ENCODE data around the gene SIM1. TPM values are rescaled to one million over a fixed set of nuclear protein-coding genes. Genes with fewer than 3 reads are reported as not detected.

SIM1 gene
- total RNA-seq, 4 donors from 2014 or later, result not detected

- H3K27me3 ChIP-seq, result no peaks in the 10 kb centered on the region
- ATAC-seq, result no peak
- TF ChIP-seq POLR2AphosphoS5 (IDR thresholded peaks at IDR 0.05) (no peak), POLR2A (IDR thresholded peaks at IDR 0.05) (no peak), EP300 (IDR thresholded peaks at IDR 0.05) (no peak)
- TF ChIP-seq, protein P1, sequence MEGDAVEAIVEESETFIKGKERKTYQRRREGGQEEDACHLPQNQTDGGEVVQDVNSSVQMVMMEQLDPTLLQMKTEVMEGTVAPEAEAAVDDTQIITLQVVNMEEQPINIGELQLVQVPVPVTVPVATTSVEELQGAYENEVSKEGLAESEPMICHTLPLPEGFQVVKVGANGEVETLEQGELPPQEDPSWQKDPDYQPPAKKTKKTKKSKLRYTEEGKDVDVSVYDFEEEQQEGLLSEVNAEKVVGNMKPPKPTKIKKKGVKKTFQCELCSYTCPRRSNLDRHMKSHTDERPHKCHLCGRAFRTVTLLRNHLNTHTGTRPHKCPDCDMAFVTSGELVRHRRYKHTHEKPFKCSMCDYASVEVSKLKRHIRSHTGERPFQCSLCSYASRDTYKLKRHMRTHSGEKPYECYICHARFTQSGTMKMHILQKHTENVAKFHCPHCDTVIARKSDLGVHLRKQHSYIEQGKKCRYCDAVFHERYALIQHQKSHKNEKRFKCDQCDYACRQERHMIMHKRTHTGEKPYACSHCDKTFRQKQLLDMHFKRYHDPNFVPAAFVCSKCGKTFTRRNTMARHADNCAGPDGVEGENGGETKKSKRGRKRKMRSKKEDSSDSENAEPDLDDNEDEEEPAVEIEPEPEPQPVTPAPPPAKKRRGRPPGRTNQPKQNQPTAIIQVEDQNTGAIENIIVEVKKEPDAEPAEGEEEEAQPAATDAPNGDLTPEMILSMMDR (IDR thresholded peaks at IDR 0.05), result no peak
- no peak overlapping the region for H3K27ac ChIP-seq
- no peaks in the 10 kb centered on the region for H3K4me1 ChIP-seq
- no peaks in the 10 kb centered on the region for H3K9me3 ChIP-seq
- no peak overlapping the region for H3K4me3 ChIP-seq
- 73 to 86% methylated on average over 3 of the region's 3 CpGs for WGBS, 2 donors (ENCODE audit: low coverage in 1 of 2)
- H3K36me3 ChIP-seq, result no peaks in the 10 kb centered on the region
Measured at GRCh38 chr6:100382031-100382430, 82.7 kb downstream of the SIM1 start.

GRCh38 chr6:100381111-100381510, 83.6 kb downstream of the SIM1 start:
- Histone ChIP-seq H3K4me3 (no peak overlapping the region), H3K9me3 (no peaks in the 10 kb centered on the region), H3K27me3 (no peaks in the 10 kb centered on the region), H3K4me1 (no peaks in the 10 kb centered on the region), H3K36me3 (no peaks in the 10 kb centered on the region), H3K27ac (no peak overlapping the region)
- 49 to 61% methylated on average over 6 of the region's 6 CpGs for WGBS, 2 donors (ENCODE audit: low coverage in 1 of 2)
- ATAC-seq, result no peak
- TF ChIP-seq POLR2AphosphoS5 (IDR thresholded peaks at IDR 0.05) (no peak), POLR2A (IDR thresholded peaks at IDR 0.05) (no peak), EP300 (IDR thresholded peaks at IDR 0.05) (no peak)
- TF ChIP-seq, protein P1 (IDR thresholded peaks at IDR 0.05), result no peak

GRCh38 chr6:100379386-100379785, 85.3 kb downstream of the SIM1 start:
- TF ChIP-seq POLR2A (IDR thresholded peaks at IDR 0.05), result no peak
- TF ChIP-seq POLR2AphosphoS5 (IDR thresholded peaks at IDR 0.05), result no peak
- TF ChIP-seq EP300 (IDR thresholded peaks at IDR 0.05), result no peak
- TF ChIP-seq, protein P1 (IDR thresholded peaks at IDR 0.05), result no peak
- ATAC-seq, result no peak
- Histone ChIP-seq H3K4me1 (no peaks in the 10 kb centered on the region), H3K9me3 (no peaks in the 10 kb centered on the region), H3K27ac (no peak overlapping the region), H3K27me3 (no peaks in the 10 kb centered on the region), H3K36me3 (no peaks in the 10 kb centered on the region), H3K4me3 (no peak overlapping the region)
- 70 to 80% methylated on average over 2 to 3 of the region's 3 CpGs for WGBS, 2 donors (ENCODE audit: low coverage in 1 of 2)

DNA sequence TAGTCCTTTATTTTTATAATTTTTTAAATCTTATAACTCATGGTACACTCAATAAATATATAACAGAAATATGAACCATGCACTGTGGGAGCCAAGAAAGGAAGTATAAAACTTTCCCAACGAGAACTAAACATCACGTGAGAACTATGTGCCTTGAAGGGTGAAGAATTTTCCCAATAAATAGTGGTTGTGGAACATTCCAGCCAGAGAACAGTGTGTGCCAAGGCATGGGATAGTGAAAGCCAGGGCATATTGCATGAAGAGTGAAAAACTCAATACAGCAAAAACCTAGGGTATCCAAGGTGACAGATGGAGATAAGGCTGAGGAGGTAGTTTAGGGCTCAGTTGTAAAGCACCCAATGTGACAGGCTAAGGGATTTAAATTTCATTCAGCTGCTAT, 86.1 kb downstream of the SIM1 start:
- Histone ChIP-seq H3K9me3 (no peaks in the 10 kb centered on the region), H3K4me1 (no peaks in the 10 kb centered on the region), H3K36me3 (no peaks in the 10 kb centered on the region), H3K27me3 (no peaks in the 10 kb centered on the region), H3K27ac (no peak overlapping the region), H3K4me3 (no peak overlapping the region)
- no peak for ATAC-seq
- TF ChIP-seq, protein P1 (IDR thresholded peaks at IDR 0.05), result no peak
- TF ChIP-seq POLR2A (IDR thresholded peaks at IDR 0.05), result no peak
- 55 to 79% methylated on average over 2 of the region's 2 CpGs for WGBS, 2 donors (ENCODE audit: low coverage in 1 of 2)

GRCh38 chr6:100376103-100376502, 88.6 kb downstream of the SIM1 start:
- H3K9me3 ChIP-seq, result no peaks in the 10 kb centered on the region
- no peaks in the 10 kb centered on the region for H3K4me1 ChIP-seq
- H3K27me3 ChIP-seq, result no peaks in the 10 kb centered on the region
- 18 to 23% methylated on average over 3 of the region's 3 CpGs for WGBS, 2 donors (ENCODE audit: low coverage in 1 of 2)
- no peak for ATAC-seq
- no peaks in the 10 kb centered on the region for H3K36me3 ChIP-seq
- TF ChIP-seq, protein P1 (IDR thresholded peaks at IDR 0.05), result no peak
- no peak for TF ChIP-seq POLR2A (IDR thresholded peaks at IDR 0.05)
- no peak overlapping the region for H3K4me3 ChIP-seq
- no peak overlapping the region for H3K27ac ChIP-seq
